Testis (tissue), 3 donors: ENCODE results near the gene DNASE1. TPM values are rescaled to one million over a fixed set of nuclear protein-coding genes. Genes with fewer than 3 reads are reported as not detected.
A peak's percentile ranks its signal among the peaks of the same experiment; 100 is the strongest.
"Not testable (repeated sequence)": the region's sequence is repeated elsewhere in the genome, so short reads cannot be mapped to it uniquely, and the experiment has no call there.

Experiments
- DNase-seq: peaks from one replicate; pipeline ENCODE4 v3.0.0-alpha.2; 2019
- H3K27ac ChIP-seq, 2 donors: fragments of 200-600 bp; sonication (generic); one replicate each; pipeline ENCODE4 v1.5.1; 2019
- H3K27me3 ChIP-seq: fragments of 200-600 bp; sonication (generic); one replicate; pipeline ENCODE4 v1.5.1; 2019
- H3K36me3 ChIP-seq: fragments of 200-600 bp; sonication (generic); one replicate; pipeline ENCODE4 v1.5.1; 2017; ENCODE audit warnings: low read depth; ENCODE audit errors: missing control alignments
- H3K4me1 ChIP-seq: fragments of 200-600 bp; sonication (generic); one replicate; pipeline ENCODE4 v1.5.1; 2019
- H3K4me3 ChIP-seq, 2 donors: fragments of 200-600 bp; sonication (generic); one replicate each; pipeline ENCODE4 v1.5.1; 2017 to 2019
- H3K9me3 ChIP-seq: fragments of 200-600 bp; sonication (generic); one replicate; pipeline ENCODE4 v1.5.1; 2017
- CTCF ChIP-seq, 3 experiments: fragments of 450-650 bp in 2 of 3; fragments of 200-600 bp in 1 of 3; sonication (generic) in 1 of 3; IDR thresholded peaks; one replicate each; pipeline ENCODE4 v1.5.1; 2016 to 2019; ENCODE audit warnings: antibody characterized with exemption in 3 of 3, mild to moderate bottlenecking in 2 of 3, moderate library complexity in 1 of 3
- POLR2A ChIP-seq: fragments of 450-650 bp; IDR thresholded peaks from one replicate; pipeline ENCODE4 v1.6.1; 2017; ENCODE audit warnings: antibody characterized with exemption, mild to moderate bottlenecking, moderate library complexity
- WGBS, 2 donors: methylation state at CpG; one replicate each; pipeline ENCODE4 v1.1.5; 2018; 5-methylcytosine and 5-hydroxymethylcytosine counted together
- intact Hi-C: fragments of 100-400 bp; cut with DNase I; formaldehyde crosslinking; loops from one replicate; pipeline ENCODE4 v1.15.1; 2023; ENCODE audit warnings: low total_unique reads
- polyA plus RNA-seq: library from polyadenylated mRNA; stranded (reverse); fragments of 350-450 nt; fragmentation: Illumina TruSeq; extraction: RNeasy Lipid Tissue Mini Kit (QIAGEN cat#74804); gene quantifications from one replicate; pipeline ENCODE4 v1.2.3, GENCODE V29; 2014; ENCODE audit warnings: low read depth, low replicate concordance; ENCODE audit not compliant: insufficient read depth
- total RNA-seq, 2 donors: library from RNA; depleted of rRNA; stranded (reverse); fragments of >200 nt; gene quantifications; one replicate each; pipeline ENCODE4 v1.2.3, GENCODE V29; 2016

DNASE1 gene
- total and polyA plus RNA-seq, 3 donors from 2014 or later, result 25.9 to 54.5 (median 54.0) TPM

GRCh38 chr16:3608069-3608468 lies 46.4 kb upstream of the DNASE1 start:
- intact Hi-C loops, result no loop called here
- TF ChIP-seq CTCF (IDR thresholded peaks at IDR 0.05), result no peak
- no peak for TF ChIP-seq POLR2A

DNA sequence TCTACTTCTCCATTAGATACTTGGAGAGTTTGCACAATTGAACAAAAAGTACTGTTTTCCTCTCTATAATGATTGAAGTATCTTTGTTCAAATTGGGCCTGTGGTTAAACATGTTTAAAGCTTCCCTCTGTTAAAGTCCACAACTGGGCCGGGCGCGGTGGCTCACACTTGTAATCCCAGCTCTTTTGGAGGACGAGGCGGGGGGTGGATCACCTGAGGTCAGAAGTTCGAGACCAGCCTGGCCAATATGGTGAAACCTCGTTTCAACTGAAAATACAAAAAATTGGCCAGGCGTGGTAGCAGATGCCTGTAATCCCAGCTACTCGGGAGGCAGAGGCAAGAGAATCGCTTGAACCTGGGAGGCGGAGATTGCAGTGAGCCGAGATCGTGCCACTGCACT lies 45.5 kb upstream of the DNASE1 start:
- H3K4me1 ChIP-seq, H3K9me3 ChIP-seq, H3K4me3 ChIP-seq, DNase-seq, H3K36me3 ChIP-seq, H3K27me3 ChIP-seq, H3K27ac ChIP-seq, intact Hi-C loops: not testable (repeated sequence)
- 89 to 94% methylated on average over 13 of the region's 13 CpGs for WGBS, 2 donors

More at GRCh38 chr16:3608069-3608468, 46.4 kb upstream of the DNASE1 start:
- Histone ChIP-seq H3K27ac (no peak overlapping the region), H3K9me3 (no peaks in the 10 kb centered on the region), H3K4me1 (peaks cover 5% of the 10 kb centered on the region), H3K36me3 (no peaks in the 10 kb centered on the region), H3K27me3 (no peaks in the 10 kb centered on the region), H3K4me3 (no peak overlapping the region)
- 93% methylated on average over 5 of the region's 5 CpGs for WGBS, 2 donors
- no peak for DNase-seq

DNA sequence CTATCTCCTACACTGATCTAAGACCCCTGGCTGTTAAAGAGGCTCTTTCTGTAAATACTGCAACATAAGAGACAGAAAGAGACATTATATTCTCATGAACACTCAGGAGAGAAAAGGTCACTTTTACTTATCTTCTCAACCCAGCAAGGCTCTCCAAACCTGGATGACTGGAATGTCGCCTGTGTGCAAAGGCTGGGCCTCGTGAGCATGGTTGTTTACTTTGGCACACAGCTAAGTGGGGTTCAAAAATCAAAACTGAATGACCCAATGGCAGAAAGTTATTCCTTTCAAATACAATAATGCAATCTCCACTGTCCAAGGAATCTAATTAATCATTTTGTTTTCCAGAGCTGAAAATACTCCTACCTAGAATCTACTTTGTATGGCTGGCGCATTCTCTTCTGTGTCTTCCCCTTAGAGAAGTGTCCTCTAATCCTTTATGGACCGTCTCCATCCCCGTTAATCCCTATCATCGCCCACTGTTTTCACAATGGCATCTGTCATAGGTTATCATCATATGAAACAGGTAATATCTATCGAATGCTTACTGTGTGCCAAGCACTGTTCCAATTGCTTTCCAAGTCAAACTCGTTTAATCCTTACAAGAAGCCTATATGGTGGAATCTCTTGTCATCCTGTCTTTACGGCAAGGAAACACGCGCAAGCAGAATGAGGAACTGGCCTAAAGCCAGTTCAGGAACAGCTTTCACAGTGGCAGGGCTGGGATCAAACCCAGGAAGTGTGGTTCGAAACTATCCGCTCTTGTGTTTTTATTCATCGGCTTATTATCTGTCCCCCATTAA lies 44.4 kb upstream of the DNASE1 start:
- Histone ChIP-seq H3K36me3 (no peaks in the 10 kb centered on the region), H3K4me1 (peaks cover 5% of the 10 kb centered on the region), H3K4me3 (peak overlapping the region; percentile 70 to 88), H3K9me3 (no peaks in the 10 kb centered on the region), H3K27ac (no peak overlapping the region), H3K27me3 (no peaks in the 10 kb centered on the region)
- no peak for DNase-seq
- 34 to 56% methylated on average over 14 of the region's 14 CpGs for WGBS, 2 donors
- intact Hi-C loops, result no loop called here
- no peak for TF ChIP-seq POLR2A
- no peak for TF ChIP-seq CTCF (IDR thresholded peaks at IDR 0.05)

- intact Hi-C loops, result no loop called here
- H3K27me3 ChIP-seq, result no peaks in the 10 kb centered on the region
- peak overlapping the region; percentile 70 to 88 for H3K4me3 ChIP-seq
- no peaks in the 10 kb centered on the region for H3K9me3 ChIP-seq
- no peak for TF ChIP-seq POLR2A
- no peaks in the 10 kb centered on the region for H3K36me3 ChIP-seq
- H3K27ac ChIP-seq, result peak overlapping the region in 1 of 2 donors; percentile 24
- WGBS, 2 donors, result 2% methylated on average over 7 to 10 of the region's 10 CpGs
- H3K4me1 ChIP-seq, result peaks cover 5% of the 10 kb centered on the region
- DNase-seq, result no peak
Observed at GRCh38 chr16:3610698-3611145, 43.8 kb upstream of the DNASE1 start.

DNA sequence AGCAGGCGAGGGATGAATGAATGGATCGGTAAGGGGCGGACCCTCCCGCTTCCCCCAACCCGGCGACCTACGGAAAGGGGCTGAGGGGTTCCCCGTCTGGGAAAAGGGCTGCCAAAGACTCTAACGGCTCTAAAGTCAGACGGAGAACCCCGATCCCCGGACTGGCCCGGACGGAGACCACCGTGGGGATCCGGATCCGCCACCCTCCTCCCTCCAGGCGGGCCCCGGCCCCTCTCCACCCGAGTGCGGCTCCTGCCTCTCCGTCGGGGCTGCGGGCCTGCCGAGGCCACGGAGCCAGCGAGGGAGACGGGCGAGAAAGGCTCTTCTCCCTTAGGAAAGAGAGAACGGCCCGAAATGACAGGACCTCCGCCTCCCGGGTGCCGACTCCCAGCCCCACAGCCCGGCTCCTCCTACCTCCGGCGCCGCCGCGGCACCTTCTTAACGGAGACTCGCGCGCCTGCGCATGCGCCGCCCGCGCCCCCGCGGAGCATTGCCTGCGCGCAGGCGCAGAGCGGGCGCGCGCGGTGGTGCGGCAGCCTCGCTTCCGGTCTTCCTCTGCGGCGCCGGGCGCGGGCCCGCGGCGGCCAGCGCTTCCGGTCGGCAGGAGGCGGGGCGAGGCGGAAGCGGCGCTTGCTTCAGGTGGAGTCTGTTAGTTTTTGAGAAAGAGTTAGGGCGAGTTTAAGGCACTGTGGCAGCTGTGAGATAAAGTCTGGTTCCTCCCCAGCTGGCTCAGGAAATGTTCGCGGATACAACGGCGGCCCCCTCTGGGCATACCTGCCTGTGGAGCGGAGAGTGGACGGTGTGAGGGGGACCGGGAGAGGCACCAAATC lies 43.1 kb upstream of the DNASE1 start, which contains the start of gene SLX4:
Gene SLX4, minus strand, starts transcription at position 461 of the 830 bp plus-strand sequence. CDS start 2,642 bp downstream, outside the sequence.
- H3K9me3 ChIP-seq, result no peaks in the 10 kb centered on the region
- peak within 1 kb of the TSS; percentile 39 to 79 for H3K27ac ChIP-seq
- no peaks in the 10 kb centered on the region for H3K27me3 ChIP-seq
- 1% methylated on average over 85 of the region's 86 CpGs; no CpG with 5 or more reads in 1 of the 2 donors for WGBS, 2 donors
- H3K36me3 ChIP-seq, result no peaks in the 10 kb centered on the region
- DNase-seq, result peak; percentile 88
- intact Hi-C loops, result no loop called here
- TF ChIP-seq CTCF (IDR thresholded peaks at IDR 0.05), result peak in 1 of 3 experiments; percentile 7
- peak; percentile 60 for TF ChIP-seq POLR2A
- H3K4me3 ChIP-seq, result peak within 1 kb of the TSS; percentile 70 to 88
- H3K4me1 ChIP-seq, result peaks cover 5% of the 10 kb centered on the region
